Endothelial cell of umbilical vein (primary cell): Measurements from ENCODE around the gene UCP3.

Experiments
- POLR2A ChIP-seq: IDR thresholded peaks from 2 replicates; pipeline ENCODE4 v1.6.1; 2012; ENCODE audit warnings: low read depth, mild to moderate bottlenecking, control low read depth, low read length
- TF ChIP-seq, protein P1 (sequence below), 2 donors: IDR thresholded peaks; 1 replicate in 1 of 2; 2 replicates in 1 of 2; pipeline ENCODE4 v1.5.1; 2011; ENCODE audit warnings: low read length in 2 of 2, mild to moderate bottlenecking in 2 of 2, moderate library complexity in 2 of 2, control low read depth in 1 of 2, inconsistent platforms in 1 of 2, low read depth in 1 of 2; ENCODE audit not compliant: insufficient read depth in 1 of 2; ENCODE audit errors: extremely low read depth in 1 of 2

DNA sequence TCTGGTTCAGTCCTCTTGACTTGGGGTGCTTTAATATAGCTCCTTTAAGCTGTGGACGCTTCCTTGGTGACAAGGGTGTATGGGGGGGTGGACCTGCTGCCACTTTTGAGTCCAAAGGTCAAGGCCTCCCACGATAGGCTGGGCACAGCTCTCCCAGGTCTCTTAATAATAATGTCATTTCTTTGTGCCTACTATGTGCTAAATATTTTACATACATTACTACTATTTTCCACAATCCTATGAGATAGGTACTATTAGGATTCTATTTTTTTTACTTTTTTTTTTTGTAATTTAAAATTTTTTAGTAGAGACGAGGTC is 304 bp upstream of the UCP3 start:
- TF ChIP-seq, protein P1, sequence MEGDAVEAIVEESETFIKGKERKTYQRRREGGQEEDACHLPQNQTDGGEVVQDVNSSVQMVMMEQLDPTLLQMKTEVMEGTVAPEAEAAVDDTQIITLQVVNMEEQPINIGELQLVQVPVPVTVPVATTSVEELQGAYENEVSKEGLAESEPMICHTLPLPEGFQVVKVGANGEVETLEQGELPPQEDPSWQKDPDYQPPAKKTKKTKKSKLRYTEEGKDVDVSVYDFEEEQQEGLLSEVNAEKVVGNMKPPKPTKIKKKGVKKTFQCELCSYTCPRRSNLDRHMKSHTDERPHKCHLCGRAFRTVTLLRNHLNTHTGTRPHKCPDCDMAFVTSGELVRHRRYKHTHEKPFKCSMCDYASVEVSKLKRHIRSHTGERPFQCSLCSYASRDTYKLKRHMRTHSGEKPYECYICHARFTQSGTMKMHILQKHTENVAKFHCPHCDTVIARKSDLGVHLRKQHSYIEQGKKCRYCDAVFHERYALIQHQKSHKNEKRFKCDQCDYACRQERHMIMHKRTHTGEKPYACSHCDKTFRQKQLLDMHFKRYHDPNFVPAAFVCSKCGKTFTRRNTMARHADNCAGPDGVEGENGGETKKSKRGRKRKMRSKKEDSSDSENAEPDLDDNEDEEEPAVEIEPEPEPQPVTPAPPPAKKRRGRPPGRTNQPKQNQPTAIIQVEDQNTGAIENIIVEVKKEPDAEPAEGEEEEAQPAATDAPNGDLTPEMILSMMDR (IDR thresholded peaks at IDR 0.05; ENCODE audit: extremely low read depth in 1 of 2, insufficient read depth in 1 of 2, low read depth in 1 of 2, low read length in 2 of 2), result no peak
- no peak for TF ChIP-seq POLR2A
